Mucosa of descending colon (tissue), 3 donors: ENCODE measurements around the gene TRIP13. TPM values are rescaled to one million over a fixed set of nuclear protein-coding genes. Genes with fewer than 3 reads are reported as not detected.
A peak's percentile ranks its signal among the peaks of the same experiment; 100 is the strongest.

Experiments used
- ATAC-seq: fragments of 200-7000 bp; cut with Tn5 transposase; one replicate; pipeline ENCODE4 v1.9.1; 2020; ENCODE audit warnings: mild to moderate bottlenecking, moderate library complexity
- DNase-seq, 3 donors: peaks; one replicate each; pipeline ENCODE4 v3.0.0-alpha.2; 2020
- H3K36me3 ChIP-seq: fragments of 200-600 bp; one replicate; pipeline ENCODE4 v1.8.0; 2021; ENCODE audit warnings: low read depth, mild to moderate bottlenecking
- H3K4me1 ChIP-seq: fragments of 200-600 bp; one replicate; pipeline ENCODE4 v1.8.0; 2021; ENCODE audit warnings: low read depth, mild to moderate bottlenecking
- H3K4me3 ChIP-seq: fragments of 200-600 bp; one replicate; pipeline ENCODE4 v1.8.0; 2021; ENCODE audit warnings: mild to moderate bottlenecking
- H3K9me3 ChIP-seq: fragments of 200-600 bp; one replicate; pipeline ENCODE4 v1.8.0; 2021; ENCODE audit warnings: mild to moderate bottlenecking
- intact Hi-C, 2 donors: fragments of 100-400 bp; cut with DNase I in 1 of 2; cut with micrococcal nuclease in 1 of 2; formaldehyde crosslinking; loops; one replicate each; pipeline versions ENCODE4 v1.11.0 to v1.11.1; 2022; cut with DNase I, micrococcal nuclease
- total RNA-seq, 3 donors: library from RNA; stranded (reverse); fragmentation: NEBNext Ultra II Directional in 2 of 3; extraction: Animal tissue kit (Norgen Biotek cat#: 25700) in 2 of 3; gene quantifications; one replicate each; pipeline versions ENCODE4 v1.2.1 to v1.2.4, GENCODE V29; 2021 to 2023
- TF ChIP-seq, protein P1 (sequence below): fragments of 200-600 bp; IDR thresholded peaks from one replicate; pipeline ENCODE4 v1.8.0; 2022; ENCODE audit warnings: antibody characterized with exemption, mild to moderate bottlenecking
- donor health status: DM: no; HTN: no; CAD: no; lungs with moderate emphysema.
- donor health status: DM: no; HTN: no; CAD: no.
- donor health status: DM: no; HTN: yes; CAD: no.

The TRIP13 gene
- total RNA-seq, 3 donors from 2014 or later = 1.4 to 7.1 (median 2.1) TPM

DNA sequence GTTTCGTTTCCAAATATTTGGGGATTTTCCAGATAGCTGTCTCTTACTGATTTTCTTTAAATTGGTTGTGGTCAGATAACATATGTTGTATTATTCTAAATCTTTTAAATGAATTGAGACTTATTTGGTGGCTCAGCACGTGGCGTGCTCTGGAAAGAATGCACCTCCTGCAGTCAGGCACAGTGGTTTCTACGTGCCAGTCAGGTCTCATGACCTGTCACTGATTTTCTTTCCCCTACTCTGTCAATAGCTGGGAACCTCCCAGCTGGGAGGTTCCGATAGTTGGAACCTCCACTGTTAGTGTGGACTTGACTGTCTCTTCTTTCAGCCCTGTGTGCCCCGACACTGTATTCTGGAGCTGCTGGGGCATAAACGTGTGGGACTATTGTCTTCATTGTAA lies 27.6 kb downstream of the TRIP13 start:
- TF ChIP-seq, protein P1, sequence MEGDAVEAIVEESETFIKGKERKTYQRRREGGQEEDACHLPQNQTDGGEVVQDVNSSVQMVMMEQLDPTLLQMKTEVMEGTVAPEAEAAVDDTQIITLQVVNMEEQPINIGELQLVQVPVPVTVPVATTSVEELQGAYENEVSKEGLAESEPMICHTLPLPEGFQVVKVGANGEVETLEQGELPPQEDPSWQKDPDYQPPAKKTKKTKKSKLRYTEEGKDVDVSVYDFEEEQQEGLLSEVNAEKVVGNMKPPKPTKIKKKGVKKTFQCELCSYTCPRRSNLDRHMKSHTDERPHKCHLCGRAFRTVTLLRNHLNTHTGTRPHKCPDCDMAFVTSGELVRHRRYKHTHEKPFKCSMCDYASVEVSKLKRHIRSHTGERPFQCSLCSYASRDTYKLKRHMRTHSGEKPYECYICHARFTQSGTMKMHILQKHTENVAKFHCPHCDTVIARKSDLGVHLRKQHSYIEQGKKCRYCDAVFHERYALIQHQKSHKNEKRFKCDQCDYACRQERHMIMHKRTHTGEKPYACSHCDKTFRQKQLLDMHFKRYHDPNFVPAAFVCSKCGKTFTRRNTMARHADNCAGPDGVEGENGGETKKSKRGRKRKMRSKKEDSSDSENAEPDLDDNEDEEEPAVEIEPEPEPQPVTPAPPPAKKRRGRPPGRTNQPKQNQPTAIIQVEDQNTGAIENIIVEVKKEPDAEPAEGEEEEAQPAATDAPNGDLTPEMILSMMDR = no peak
- intact Hi-C loops = loop anchor here (5.0 to 10.0 kb wide), 3 partner anchors 84 to 244 kb away; partner anchors contain the start of gene NKD2 (in 1 of the 2)

DNA sequence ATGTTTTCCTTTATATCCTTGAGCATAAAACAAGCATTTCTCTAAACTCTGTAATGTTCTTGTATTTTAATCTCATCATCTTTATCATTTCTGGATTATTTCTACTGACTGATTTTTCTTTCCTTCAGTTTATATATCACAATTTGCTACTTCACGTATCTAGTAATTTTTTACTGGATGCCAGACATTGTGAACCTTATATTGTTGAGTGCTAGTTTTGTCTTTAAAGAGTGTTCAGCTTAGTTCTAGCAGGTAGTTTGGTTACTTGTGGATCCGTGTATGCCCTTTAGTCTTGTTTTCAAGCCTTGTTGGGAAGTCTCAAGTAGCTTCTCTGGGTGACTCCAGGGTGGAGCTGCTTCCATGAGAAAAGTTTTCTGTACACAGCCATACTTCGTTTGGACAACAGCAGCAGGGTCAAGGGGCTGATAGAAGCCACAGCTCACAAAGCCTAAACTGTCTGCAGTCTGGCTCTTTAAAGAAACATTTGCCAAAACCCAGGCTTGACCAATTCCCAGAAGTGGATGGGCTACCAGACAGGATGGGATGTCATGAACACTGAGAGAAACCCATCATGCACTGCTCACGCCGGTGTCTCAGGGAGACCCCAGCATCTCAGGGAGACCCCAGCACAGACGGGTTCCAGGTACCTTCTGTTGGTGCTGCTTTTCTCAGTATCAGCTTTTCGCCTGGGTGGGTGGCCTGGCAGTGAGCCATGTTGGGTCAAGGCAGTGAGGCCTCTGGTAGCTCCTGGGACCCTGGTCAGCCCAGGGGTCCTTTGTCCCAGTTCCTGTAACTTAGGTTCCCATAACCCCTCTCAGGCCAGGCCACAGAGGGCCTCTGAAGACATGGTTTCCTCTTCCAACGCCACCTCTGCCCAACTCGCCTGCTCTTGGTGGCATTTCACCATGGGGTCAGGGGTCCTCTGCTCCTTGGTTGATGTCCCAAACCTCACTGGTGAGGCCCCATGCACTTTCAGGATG lies 29.1 kb downstream of the TRIP13 start:
- intact Hi-C loops = loop anchor here (5.0 to 10.0 kb wide), 3 partner anchors 83 to 243 kb away; partner anchors contain the start of gene NKD2 (in 1 of the 2)
- TF ChIP-seq, protein P1 = no peak
- no peak for DNase-seq
- no peak for ATAC-seq
- Histone ChIP-seq H3K4me3 (no peak overlapping the region), H3K9me3 (no peaks in the 10 kb centered on the region), H3K36me3 (no peaks in the 10 kb centered on the region), H3K4me1 (peaks cover 5% of the 10 kb centered on the region)

More for the DNA sequence above, 27.6 kb downstream of the TRIP13 start:
- Histone ChIP-seq H3K4me3 (no peak overlapping the region), H3K9me3 (no peaks in the 10 kb centered on the region), H3K36me3 (no peaks in the 10 kb centered on the region), H3K4me1 (no peaks in the 10 kb centered on the region)
- no peak for ATAC-seq
- DNase-seq = no peak

DNA sequence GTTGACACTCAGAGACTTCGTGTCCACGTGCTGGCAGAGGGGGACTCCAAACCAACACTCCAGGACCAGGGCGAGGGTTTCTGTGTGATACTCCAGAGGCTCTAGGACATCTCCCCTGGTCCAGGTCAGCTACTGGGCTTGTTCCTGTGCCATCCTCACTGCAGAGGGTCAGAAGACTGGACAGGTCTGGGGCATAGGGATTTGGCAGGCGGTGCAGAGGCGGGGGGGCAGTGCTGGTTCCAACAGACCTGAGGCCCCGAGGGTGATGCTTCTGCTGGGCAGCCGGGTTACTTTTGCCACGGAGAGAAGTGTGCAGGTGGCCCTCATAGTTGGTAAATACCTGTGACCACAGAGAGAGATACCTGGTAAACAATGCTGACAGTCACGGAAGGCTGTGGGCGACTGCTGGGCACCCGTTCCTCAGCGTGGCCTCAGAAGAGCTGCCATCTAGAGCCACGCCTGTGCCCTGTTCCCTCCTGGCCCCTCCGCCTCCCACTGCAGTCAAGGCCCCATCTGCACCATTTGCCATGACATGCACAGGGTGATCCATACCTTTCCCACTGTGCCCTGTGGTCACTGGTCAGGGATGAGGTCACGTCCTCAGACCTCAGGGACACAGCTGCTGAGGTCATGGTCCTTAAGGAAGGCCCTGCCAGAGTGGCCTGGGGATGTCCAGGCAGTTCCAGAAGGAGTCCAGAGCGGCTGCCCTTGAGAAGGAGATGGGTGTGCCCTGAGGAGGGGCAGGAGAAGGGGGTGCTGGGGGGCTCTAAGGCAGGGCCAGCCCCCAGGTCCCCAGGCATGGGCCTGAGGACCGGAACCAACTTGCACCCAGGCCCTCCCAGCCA lies 30.0 kb downstream of the TRIP13 start:
- Histone ChIP-seq H3K9me3 (no peaks in the 10 kb centered on the region), H3K4me1 (peaks cover 10% of the 10 kb centered on the region), H3K36me3 (no peaks in the 10 kb centered on the region), H3K4me3 (no peak overlapping the region)
- intact Hi-C loops = loop anchor here (5.0 to 10.0 kb wide), 3 partner anchors 82 to 242 kb away; partner anchors contain the start of gene NKD2 (in 1 of the 2)
- no peak for DNase-seq
- TF ChIP-seq, protein P1 = no peak
- no peak for ATAC-seq

DNA sequence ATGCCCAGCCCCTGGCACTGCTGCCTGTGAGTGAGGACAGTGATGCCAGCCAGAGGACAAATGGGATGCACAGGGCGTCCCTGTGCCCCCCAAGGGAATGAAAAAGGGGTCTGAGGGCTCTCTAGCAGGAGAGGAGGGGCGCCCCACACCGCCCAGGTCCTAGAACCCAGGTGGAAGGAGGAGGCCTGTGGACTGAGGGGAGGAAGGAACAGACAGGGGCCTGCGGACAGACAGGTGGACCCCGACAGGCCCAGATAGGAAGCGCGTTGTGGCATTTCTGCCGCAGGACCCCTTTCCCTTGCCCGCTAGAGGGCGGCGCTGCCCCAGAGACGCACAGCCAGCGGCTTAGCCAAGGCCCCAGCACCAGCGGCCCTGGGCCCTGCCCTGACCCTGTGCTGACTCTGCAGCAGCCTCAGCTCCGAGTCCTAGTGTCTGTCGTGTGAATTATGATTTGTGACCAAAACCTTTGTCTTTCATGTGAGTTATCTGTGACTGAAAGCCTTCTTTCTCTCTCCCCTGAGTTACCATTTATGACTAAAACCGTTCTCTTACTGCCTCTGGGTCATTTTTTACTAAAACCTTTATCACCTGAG lies 30.7 kb downstream of the TRIP13 start:
- Histone ChIP-seq H3K36me3 (no peaks in the 10 kb centered on the region), H3K4me1 (peaks cover 10% of the 10 kb centered on the region), H3K9me3 (no peaks in the 10 kb centered on the region), H3K4me3 (no peak overlapping the region)
- TF ChIP-seq, protein P1 = peak; percentile 70
- intact Hi-C loops = loop anchor here (5.0 to 10.0 kb wide), 3 partner anchors 81 to 241 kb away; partner anchors contain the start of gene NKD2 (in 1 of the 2)
- ATAC-seq (peak; percentile 93), DNase-seq (peak; percentile 77 to 88 (median 87))
